A673 (cell line): Measurements from ENCODE around the gene VTI1A.

Experiments
- EZH2 ChIP-seq: fragments of 200-600 bp; sonication (generic); IDR thresholded peaks from 2 replicates; pipeline ENCODE4 v1.6.1; 2017; ENCODE audit warnings: borderline replicate concordance, low read depth, mild to moderate bottlenecking, mixed read lengths, antibody characterized with exemption, low read length; ENCODE audit not compliant: poor library complexity, severe bottlenecking
- TF ChIP-seq, protein P1 (sequence below): fragments of 300-800, 200-600 bp; sonication (generic); conservative IDR thresholded peaks from 2 replicates; pipeline ENCODE4 v1.5.1; 2017; ENCODE audit warnings: low read depth, mild to moderate bottlenecking, antibody characterized with exemption, low read length, moderate library complexity, mixed read lengths

DNA sequence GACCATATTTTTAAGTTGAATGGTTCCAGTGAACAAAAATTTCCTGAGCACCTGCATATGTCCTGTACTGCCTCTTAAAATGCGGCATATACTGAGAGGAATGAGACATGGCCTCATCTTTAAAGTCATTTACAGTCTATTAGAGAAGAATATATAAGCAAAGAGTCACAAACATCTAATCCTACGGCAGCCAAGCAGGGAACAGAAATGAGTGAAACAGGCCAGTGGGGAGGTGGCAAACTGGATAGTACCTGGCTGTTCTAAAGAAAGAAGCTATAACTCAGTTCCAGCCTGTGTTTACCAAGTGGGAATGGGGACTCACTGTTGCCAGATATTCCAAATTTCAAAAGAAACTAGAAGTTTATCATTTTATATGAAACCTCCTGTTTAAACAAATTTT is 211.4 kb downstream of the VTI1A start:
- TF ChIP-seq, protein P1, sequence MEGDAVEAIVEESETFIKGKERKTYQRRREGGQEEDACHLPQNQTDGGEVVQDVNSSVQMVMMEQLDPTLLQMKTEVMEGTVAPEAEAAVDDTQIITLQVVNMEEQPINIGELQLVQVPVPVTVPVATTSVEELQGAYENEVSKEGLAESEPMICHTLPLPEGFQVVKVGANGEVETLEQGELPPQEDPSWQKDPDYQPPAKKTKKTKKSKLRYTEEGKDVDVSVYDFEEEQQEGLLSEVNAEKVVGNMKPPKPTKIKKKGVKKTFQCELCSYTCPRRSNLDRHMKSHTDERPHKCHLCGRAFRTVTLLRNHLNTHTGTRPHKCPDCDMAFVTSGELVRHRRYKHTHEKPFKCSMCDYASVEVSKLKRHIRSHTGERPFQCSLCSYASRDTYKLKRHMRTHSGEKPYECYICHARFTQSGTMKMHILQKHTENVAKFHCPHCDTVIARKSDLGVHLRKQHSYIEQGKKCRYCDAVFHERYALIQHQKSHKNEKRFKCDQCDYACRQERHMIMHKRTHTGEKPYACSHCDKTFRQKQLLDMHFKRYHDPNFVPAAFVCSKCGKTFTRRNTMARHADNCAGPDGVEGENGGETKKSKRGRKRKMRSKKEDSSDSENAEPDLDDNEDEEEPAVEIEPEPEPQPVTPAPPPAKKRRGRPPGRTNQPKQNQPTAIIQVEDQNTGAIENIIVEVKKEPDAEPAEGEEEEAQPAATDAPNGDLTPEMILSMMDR = no peak
- no peak for TF ChIP-seq EZH2
